Fibroblast of lung (primary cell): ENCODE measurements around the gene TEX2.

Source experiments
- EZH2 ChIP-seq: IDR thresholded peaks from 2 replicates; pipeline ENCODE4 v1.5.1; 2012; ENCODE audit warnings: low read length, control low read depth, mild to moderate bottlenecking; ENCODE audit errors: missing control alignments
- TF ChIP-seq, protein P1 (sequence below), 2 donors: IDR thresholded peaks in 1 of 2; conservative IDR thresholded peaks in 1 of 2; 1 replicate in 1 of 2; 2 replicates in 1 of 2; pipeline ENCODE4 v1.5.1; 2011 to 2012; ENCODE audit warnings: low read length in 2 of 2, control low read depth in 1 of 2, inconsistent platforms in 1 of 2, low read depth in 1 of 2, mild to moderate bottlenecking in 1 of 2

GRCh38 chr17:64256913-64257807 is 5.9 kb downstream of the TEX2 start:
- TF ChIP-seq, protein P1, sequence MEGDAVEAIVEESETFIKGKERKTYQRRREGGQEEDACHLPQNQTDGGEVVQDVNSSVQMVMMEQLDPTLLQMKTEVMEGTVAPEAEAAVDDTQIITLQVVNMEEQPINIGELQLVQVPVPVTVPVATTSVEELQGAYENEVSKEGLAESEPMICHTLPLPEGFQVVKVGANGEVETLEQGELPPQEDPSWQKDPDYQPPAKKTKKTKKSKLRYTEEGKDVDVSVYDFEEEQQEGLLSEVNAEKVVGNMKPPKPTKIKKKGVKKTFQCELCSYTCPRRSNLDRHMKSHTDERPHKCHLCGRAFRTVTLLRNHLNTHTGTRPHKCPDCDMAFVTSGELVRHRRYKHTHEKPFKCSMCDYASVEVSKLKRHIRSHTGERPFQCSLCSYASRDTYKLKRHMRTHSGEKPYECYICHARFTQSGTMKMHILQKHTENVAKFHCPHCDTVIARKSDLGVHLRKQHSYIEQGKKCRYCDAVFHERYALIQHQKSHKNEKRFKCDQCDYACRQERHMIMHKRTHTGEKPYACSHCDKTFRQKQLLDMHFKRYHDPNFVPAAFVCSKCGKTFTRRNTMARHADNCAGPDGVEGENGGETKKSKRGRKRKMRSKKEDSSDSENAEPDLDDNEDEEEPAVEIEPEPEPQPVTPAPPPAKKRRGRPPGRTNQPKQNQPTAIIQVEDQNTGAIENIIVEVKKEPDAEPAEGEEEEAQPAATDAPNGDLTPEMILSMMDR (conservative IDR thresholded peaks at IDR 0.05 in 1 of 2, IDR thresholded peaks at IDR 0.05 in 1 of 2; ENCODE audit: low read depth in 1 of 2, low read length in 2 of 2), result no peak
- no peak for TF ChIP-seq EZH2
